Mesenchymal stem cell (in vitro differentiated cells and primary cell): Measurements from ENCODE around the gene TRAF7.
A peak's percentile ranks its signal among the peaks of the same experiment; 100 is the strongest.

Source experiments
- DNase-seq: peaks from one replicate; pipeline ENCODE4 v3.0.0-alpha.2; 2013
- H2AFZ ChIP-seq: one replicate; pipeline ENCODE4 v1.6.1; 2013; ENCODE audit warnings: low read depth, mild to moderate bottlenecking, control low read depth, inconsistent platforms, low read length, moderate library complexity
- H2AK5ac ChIP-seq: 2 replicates; pipeline ENCODE4 v1.6.1; 2013; ENCODE audit warnings: low read length, moderate library complexity, mild to moderate bottlenecking, inconsistent platforms; ENCODE audit not compliant: severe bottlenecking
- H2BK120ac ChIP-seq: one replicate; pipeline ENCODE4 v1.6.1; 2013; ENCODE audit warnings: low read depth, mild to moderate bottlenecking, inconsistent platforms, low read length, moderate library complexity
- H2BK12ac ChIP-seq, 2 experiments: one replicate each; pipeline ENCODE4 v1.6.1; 2013; ENCODE audit warnings: inconsistent platforms in 2 of 2, low read length in 2 of 2, mild to moderate bottlenecking in 2 of 2, moderate library complexity in 2 of 2, control low read depth in 1 of 2
- H2BK15ac ChIP-seq: one replicate; pipeline ENCODE4 v1.6.1; 2013; ENCODE audit warnings: mild to moderate bottlenecking, low read depth, inconsistent platforms; ENCODE audit not compliant: poor library complexity, severe bottlenecking
- H2BK5ac ChIP-seq: 2 replicates; pipeline ENCODE4 v1.6.1; 2013; ENCODE audit warnings: low read depth, mild to moderate bottlenecking, low read length, control low read depth, inconsistent platforms; ENCODE audit not compliant: poor library complexity, severe bottlenecking
- H3K14ac ChIP-seq, 2 experiments: one replicate each; pipeline ENCODE4 v1.6.1; 2013; ENCODE audit warnings: inconsistent platforms in 2 of 2, low read length in 2 of 2, control low read depth in 1 of 2, mild to moderate bottlenecking in 1 of 2, moderate library complexity in 1 of 2
- H3K18ac ChIP-seq, 2 experiments: one replicate each; pipeline ENCODE4 v1.6.1; 2013; ENCODE audit warnings: inconsistent platforms in 2 of 2, low read length in 2 of 2, control low read depth in 1 of 2, low read depth in 1 of 2, mild to moderate bottlenecking in 1 of 2
- H3K23ac ChIP-seq, 2 experiments: one replicate each; pipeline ENCODE4 v1.6.1; 2013; ENCODE audit warnings: inconsistent platforms in 2 of 2, low read length in 2 of 2, mild to moderate bottlenecking in 2 of 2, moderate library complexity in 2 of 2, control low read depth in 1 of 2
- H3K27ac ChIP-seq: 2 replicates; pipeline ENCODE4 v1.5.1; 2013; ENCODE audit warnings: mild to moderate bottlenecking, moderate library complexity, low read length, control low read depth, inconsistent platforms; ENCODE audit not compliant: poor library complexity, severe bottlenecking
- H3K27me3 ChIP-seq, 2 experiments: 2 replicates each; pipeline versions ENCODE4 v1.6.1 to v1.7.0; 2013; ENCODE audit warnings: low read length in 2 of 2, mild to moderate bottlenecking in 2 of 2, moderate library complexity in 2 of 2, control low read depth in 1 of 2, inconsistent platforms in 1 of 2; ENCODE audit not compliant: control insufficient read depth in 1 of 2, insufficient read depth in 1 of 2
- H3K36me3 ChIP-seq, 2 experiments: 2 replicates each; pipeline versions ENCODE4 v1.6.1 to v1.7.0; 2013; ENCODE audit warnings: low read length in 2 of 2, control low read depth in 1 of 2, inconsistent platforms in 1 of 2, low read depth in 1 of 2, mild to moderate bottlenecking in 1 of 2; ENCODE audit not compliant: insufficient read depth in 2 of 2, control insufficient read depth in 1 of 2
- H3K4ac ChIP-seq, 2 experiments: one replicate each; pipeline ENCODE4 v1.6.1; 2013; ENCODE audit warnings: inconsistent platforms in 2 of 2, low read length in 2 of 2, mild to moderate bottlenecking in 2 of 2, moderate library complexity in 2 of 2, control low read depth in 1 of 2, low read depth in 1 of 2
- H3K4me1 ChIP-seq: 2 replicates; pipeline ENCODE4 v1.6.1; 2013; ENCODE audit warnings: low read depth, low read length, control low read depth; ENCODE audit not compliant: control insufficient read depth, insufficient read depth
- H3K4me2 ChIP-seq: 2 replicates; pipeline ENCODE4 v1.6.1; 2013; ENCODE audit warnings: low read length, mild to moderate bottlenecking, inconsistent platforms; ENCODE audit not compliant: poor library complexity, severe bottlenecking
- H3K4me3 ChIP-seq, 2 experiments: 2 replicates each; pipeline versions ENCODE4 v1.5.1 to v1.7.0; 2013; ENCODE audit warnings: low read length in 2 of 2, mild to moderate bottlenecking in 2 of 2, control low read depth in 1 of 2, low read depth in 1 of 2; ENCODE audit not compliant: insufficient read depth in 1 of 2
- H3K79me1 ChIP-seq: replicated peaks from 2 replicates; pipeline ENCODE4 v1.6.1; 2013; ENCODE audit warnings: mild to moderate bottlenecking, control low read depth, low read length, inconsistent platforms; ENCODE audit not compliant: poor library complexity, severe bottlenecking
- H3K9ac ChIP-seq: 2 replicates; pipeline ENCODE4 v1.7.0; 2013; ENCODE audit warnings: mild to moderate bottlenecking, low read length, moderate library complexity
- H3K9me3 ChIP-seq: 2 replicates; pipeline ENCODE4 v1.7.0; 2013; ENCODE audit warnings: mild to moderate bottlenecking, low read length; ENCODE audit not compliant: control insufficient read depth
- H4K8ac ChIP-seq: one replicate; pipeline ENCODE4 v1.6.1; 2013; ENCODE audit warnings: inconsistent platforms, mild to moderate bottlenecking, low read length, moderate library complexity
- H4K91ac ChIP-seq: one replicate; pipeline ENCODE4 v1.6.1; 2013; ENCODE audit warnings: mild to moderate bottlenecking, low read length, inconsistent platforms
- WGBS: methylation state at CpG from one replicate; pipeline ENCODE4 v1.1.7; 2013; ENCODE audit warnings: mixed read lengths; 5-methylcytosine and 5-hydroxymethylcytosine counted together

Gene TRAF7

GRCh38 chr16:2160915-2161551 lies 5.5 kb downstream of the TRAF7 start:
- Histone ChIP-seq H4K91ac (no peak overlapping the region), H2AFZ (no peak overlapping the region), H3K14ac (no peak overlapping the region), H2AK5ac (peak overlapping the region; percentile 89), H3K9ac (peak overlapping the region; percentile 69), H2BK5ac (no peak overlapping the region), H2BK12ac (no peak overlapping the region), H3K4me1 (peaks cover 76% of the 10 kb centered on the region), H3K4me2 (peak overlapping the region; percentile 17), H3K4me3 (peak overlapping the region in 1 of 2 experiments; percentile 18), H2BK120ac (no peak overlapping the region), H3K9me3 (no peaks in the 10 kb centered on the region), H4K8ac (no peak overlapping the region), H3K79me1 (peaks cover 4% of the 10 kb centered on the region), H3K4ac (no peak overlapping the region), H3K27me3 (no peaks in the 10 kb centered on the region), H3K18ac (no peak overlapping the region), H3K23ac (no peak overlapping the region), H2BK15ac (no peak overlapping the region), H3K36me3 (peaks cover 9 to 51% of the 10 kb centered on the region in 2 experiments), H3K27ac (peak overlapping the region; percentile 84)
- DNase-seq, result no peak
- WGBS, result 90% methylated on average over 19 of the region's 20 CpGs

- H3K9me3 ChIP-seq, result no peaks in the 10 kb centered on the region
- no peaks in the 10 kb centered on the region for H3K27me3 ChIP-seq
- 98% methylated on average over 10 of the region's 10 CpGs for WGBS
- no peak overlapping the region for H3K4me3 ChIP-seq
- H2AFZ ChIP-seq, result no peak overlapping the region
- H3K79me1 ChIP-seq, result peaks cover 9% of the 10 kb centered on the region
- H3K27ac ChIP-seq, result peak overlapping the region; percentile 76
- H2AK5ac ChIP-seq, result peak overlapping the region; percentile 86
- H3K4me2 ChIP-seq, result no peak overlapping the region
- H2BK15ac ChIP-seq, result no peak overlapping the region
- no peak overlapping the region for H3K14ac ChIP-seq
- no peak overlapping the region for H2BK5ac ChIP-seq
- no peak overlapping the region for H3K4ac ChIP-seq
- DNase-seq, result no peak
- peaks cover 16 to 60% of the 10 kb centered on the region in 2 experiments for H3K36me3 ChIP-seq
- H4K8ac ChIP-seq, result no peak overlapping the region
- no peak overlapping the region for H3K23ac ChIP-seq
- H2BK120ac ChIP-seq, result no peak overlapping the region
- no peak overlapping the region for H4K91ac ChIP-seq
- H3K4me1 ChIP-seq, result peaks cover 72% of the 10 kb centered on the region
- no peak overlapping the region for H2BK12ac ChIP-seq
- H3K9ac ChIP-seq, result peak overlapping the region; percentile 49
- no peak overlapping the region for H3K18ac ChIP-seq
These were observed 6.3 kb downstream of the TRAF7 start for GRCh38 chr16:2161911-2162310.

- Histone ChIP-seq H4K8ac (no peak overlapping the region), H2BK5ac (no peak overlapping the region), H3K23ac (no peak overlapping the region), H3K4me2 (no peak overlapping the region), H3K9me3 (no peaks in the 10 kb centered on the region), H2BK12ac (no peak overlapping the region), H3K27ac (peak overlapping the region; percentile 50), H2BK120ac (no peak overlapping the region), H4K91ac (no peak overlapping the region), H3K4me3 (no peak overlapping the region), H2BK15ac (no peak overlapping the region), H3K4ac (no peak overlapping the region), H3K4me1 (peaks cover 64% of the 10 kb centered on the region), H2AFZ (no peak overlapping the region), H2AK5ac (no peak overlapping the region), H3K18ac (no peak overlapping the region), H3K27me3 (no peaks in the 10 kb centered on the region), H3K9ac (no peak overlapping the region), H3K36me3 (peaks cover 24 to 64% of the 10 kb centered on the region in 2 experiments), H3K14ac (no peak overlapping the region), H3K79me1 (peaks cover 17% of the 10 kb centered on the region)
- no peak for DNase-seq
- WGBS, result 96% methylated on average over 13 of the region's 13 CpGs
These were observed 7.1 kb downstream of the TRAF7 start for GRCh38 chr16:2162676-2163118.

- H3K4me2 ChIP-seq, result no peak overlapping the region
- peaks cover 24% of the 10 kb centered on the region for H3K79me1 ChIP-seq
- no peak overlapping the region for H3K18ac ChIP-seq
- peaks cover 61% of the 10 kb centered on the region for H3K4me1 ChIP-seq
- WGBS, result 97% methylated on average over 26 of the region's 26 CpGs
- no peak overlapping the region for H2AFZ ChIP-seq
- H2AK5ac ChIP-seq, result no peak overlapping the region
- no peak overlapping the region for H2BK5ac ChIP-seq
- H4K91ac ChIP-seq, result peak overlapping the region; percentile 19
- peak overlapping the region; percentile 50 for H3K27ac ChIP-seq
- no peak overlapping the region for H3K4ac ChIP-seq
- H3K27me3 ChIP-seq, result no peaks in the 10 kb centered on the region
- no peak overlapping the region for H2BK15ac ChIP-seq
- H3K9ac ChIP-seq, result no peak overlapping the region
- H2BK12ac ChIP-seq, result no peak overlapping the region
- H3K36me3 ChIP-seq, result peaks cover 27 to 64% of the 10 kb centered on the region in 2 experiments
- no peak for DNase-seq
- no peak overlapping the region for H2BK120ac ChIP-seq
- H3K23ac ChIP-seq, result no peak overlapping the region
- no peak overlapping the region for H3K14ac ChIP-seq
- H4K8ac ChIP-seq, result no peak overlapping the region
- no peak overlapping the region for H3K4me3 ChIP-seq
- no peaks in the 10 kb centered on the region for H3K9me3 ChIP-seq
These were observed 7.8 kb downstream of the TRAF7 start for GRCh38 chr16:2163211-2163881.
